Rectal smooth muscle tissue (tissue), 1 donor: ENCODE measurements around the gene SP9.

ENCODE experiments used
- H3K27ac ChIP-seq: one replicate; pipeline ENCODE4 v1.7.0; 2013; ENCODE audit warnings: low read depth, low read length, inconsistent platforms
- H3K27me3 ChIP-seq: one replicate; pipeline ENCODE4 v1.7.0; 2013; ENCODE audit warnings: low read length; ENCODE audit not compliant: control insufficient read depth, insufficient read depth
- H3K36me3 ChIP-seq: one replicate; pipeline ENCODE4 v1.7.0; 2013; ENCODE audit warnings: low read length; ENCODE audit not compliant: control insufficient read depth, insufficient read depth
- H3K4me1 ChIP-seq: one replicate; pipeline ENCODE4 v1.7.0; 2013; ENCODE audit warnings: low read length; ENCODE audit not compliant: control insufficient read depth, insufficient read depth
- H3K4me3 ChIP-seq: one replicate; pipeline ENCODE4 v1.7.0; 2013; ENCODE audit warnings: low read length
- H3K9ac ChIP-seq: one replicate; pipeline ENCODE4 v1.7.0; 2013; ENCODE audit warnings: low read length

SP9 gene

DNA sequence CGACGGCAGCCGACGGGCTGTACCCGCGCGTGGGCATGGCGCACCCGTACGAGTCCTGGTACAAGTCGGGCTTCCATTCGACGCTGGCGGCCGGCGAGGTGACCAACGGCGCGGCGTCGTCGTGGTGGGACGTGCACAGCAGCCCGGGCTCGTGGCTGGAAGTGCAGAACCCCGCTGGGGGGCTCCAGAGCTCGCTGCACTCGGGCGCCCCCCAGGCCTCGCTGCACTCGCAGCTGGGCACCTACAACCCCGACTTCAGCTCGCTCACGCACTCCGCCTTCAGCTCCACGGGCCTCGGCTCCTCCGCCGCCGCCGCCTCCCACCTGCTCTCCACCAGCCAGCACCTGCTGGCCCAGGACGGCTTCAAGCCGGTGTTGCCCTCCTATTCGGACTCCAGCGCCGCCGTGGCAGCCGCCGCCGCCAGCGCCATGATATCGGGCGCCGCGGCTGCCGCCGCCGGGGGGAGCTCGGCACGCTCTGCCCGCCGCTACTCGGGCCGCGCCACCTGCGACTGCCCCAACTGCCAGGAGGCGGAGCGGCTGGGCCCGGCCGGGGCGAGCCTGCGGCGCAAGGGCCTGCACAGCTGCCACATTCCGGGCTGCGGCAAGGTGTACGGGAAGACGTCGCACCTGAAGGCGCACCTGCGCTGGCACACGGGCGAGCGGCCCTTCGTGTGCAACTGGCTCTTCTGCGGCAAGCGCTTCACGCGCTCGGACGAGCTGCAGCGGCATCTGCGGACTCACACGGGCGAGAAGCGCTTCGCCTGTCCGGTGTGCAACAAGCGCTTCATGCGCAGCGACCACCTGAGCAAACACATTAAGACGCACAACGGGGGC lies 2.0 kb downstream of the SP9 start:
- H3K36me3 ChIP-seq: no peaks in the 10 kb centered on the region
- H3K9ac ChIP-seq: no peak overlapping the region
- peaks cover 79% of the 10 kb centered on the region for H3K27me3 ChIP-seq
- no peak overlapping the region for H3K27ac ChIP-seq
- H3K4me1 ChIP-seq: no peaks in the 10 kb centered on the region
- peak overlapping the region; percentile 50 for H3K4me3 ChIP-seq

DNA sequence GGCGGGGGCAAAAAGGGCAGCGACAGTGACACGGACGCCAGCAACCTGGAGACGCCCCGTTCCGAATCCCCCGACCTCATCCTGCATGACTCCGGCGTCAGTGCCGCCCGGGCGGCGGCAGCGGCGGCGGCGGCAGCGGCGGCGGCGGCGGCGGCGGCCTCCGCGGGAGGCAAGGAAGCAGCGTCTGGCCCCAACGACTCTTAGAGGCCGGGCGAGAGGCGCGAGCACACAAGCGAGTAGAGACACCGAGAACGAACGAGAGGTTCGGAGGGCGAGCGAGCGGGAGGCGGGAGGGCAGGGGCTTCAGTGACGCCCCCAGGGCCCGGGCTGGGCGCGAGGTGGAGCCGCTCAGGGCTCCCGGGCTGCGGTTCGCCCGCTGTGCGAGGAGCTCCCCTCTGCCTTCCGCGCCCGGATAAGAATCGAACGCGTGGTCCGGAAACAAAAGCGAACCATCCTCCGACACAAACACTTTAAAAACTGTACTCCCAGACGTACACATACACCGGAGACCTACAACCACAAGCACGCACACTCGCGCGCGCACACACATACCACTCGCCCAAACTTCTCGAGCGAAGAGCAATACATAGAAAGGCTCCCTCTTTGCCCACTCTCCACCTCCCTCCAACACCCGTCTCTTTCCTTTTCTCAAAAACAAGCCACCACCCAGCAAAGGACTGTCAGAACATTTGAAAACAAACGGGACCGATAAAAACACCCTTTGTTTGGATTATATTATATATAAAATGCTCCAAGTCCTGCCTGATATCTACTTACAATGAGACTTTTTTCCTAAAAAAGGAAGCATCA lies 2.8 kb downstream of the SP9 start:
- Histone ChIP-seq H3K27me3 (peaks cover 76% of the 10 kb centered on the region), H3K9ac (no peak overlapping the region), H3K4me1 (no peaks in the 10 kb centered on the region), H3K4me3 (no peak overlapping the region), H3K27ac (no peak overlapping the region), H3K36me3 (no peaks in the 10 kb centered on the region)

DNA sequence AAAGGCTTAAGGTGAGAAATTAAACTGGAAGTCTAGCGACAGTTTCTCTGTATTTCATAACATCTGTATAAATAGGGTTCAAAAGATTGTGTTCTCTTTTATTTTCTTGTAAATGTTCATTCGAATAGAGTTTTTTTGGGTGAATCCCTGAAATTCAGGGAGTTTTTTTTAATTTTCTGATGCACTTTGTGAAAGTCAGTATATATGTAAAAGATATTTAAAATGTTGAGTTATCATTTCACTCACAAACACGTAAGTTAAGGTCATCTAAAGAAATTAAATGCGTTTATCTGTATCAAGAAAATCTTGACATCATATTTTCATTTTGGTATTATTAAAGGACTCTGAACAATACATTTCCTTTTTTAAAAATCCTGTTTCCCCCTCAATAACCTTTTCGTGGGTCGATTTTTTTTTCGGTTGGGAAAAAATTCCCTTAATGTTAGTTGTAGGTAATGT lies 3.4 kb downstream of the SP9 start:
- Histone ChIP-seq H3K27me3 (peaks cover 73% of the 10 kb centered on the region), H3K36me3 (no peaks in the 10 kb centered on the region), H3K4me3 (no peak overlapping the region), H3K27ac (no peak overlapping the region), H3K4me1 (no peaks in the 10 kb centered on the region), H3K9ac (no peak overlapping the region)

DNA sequence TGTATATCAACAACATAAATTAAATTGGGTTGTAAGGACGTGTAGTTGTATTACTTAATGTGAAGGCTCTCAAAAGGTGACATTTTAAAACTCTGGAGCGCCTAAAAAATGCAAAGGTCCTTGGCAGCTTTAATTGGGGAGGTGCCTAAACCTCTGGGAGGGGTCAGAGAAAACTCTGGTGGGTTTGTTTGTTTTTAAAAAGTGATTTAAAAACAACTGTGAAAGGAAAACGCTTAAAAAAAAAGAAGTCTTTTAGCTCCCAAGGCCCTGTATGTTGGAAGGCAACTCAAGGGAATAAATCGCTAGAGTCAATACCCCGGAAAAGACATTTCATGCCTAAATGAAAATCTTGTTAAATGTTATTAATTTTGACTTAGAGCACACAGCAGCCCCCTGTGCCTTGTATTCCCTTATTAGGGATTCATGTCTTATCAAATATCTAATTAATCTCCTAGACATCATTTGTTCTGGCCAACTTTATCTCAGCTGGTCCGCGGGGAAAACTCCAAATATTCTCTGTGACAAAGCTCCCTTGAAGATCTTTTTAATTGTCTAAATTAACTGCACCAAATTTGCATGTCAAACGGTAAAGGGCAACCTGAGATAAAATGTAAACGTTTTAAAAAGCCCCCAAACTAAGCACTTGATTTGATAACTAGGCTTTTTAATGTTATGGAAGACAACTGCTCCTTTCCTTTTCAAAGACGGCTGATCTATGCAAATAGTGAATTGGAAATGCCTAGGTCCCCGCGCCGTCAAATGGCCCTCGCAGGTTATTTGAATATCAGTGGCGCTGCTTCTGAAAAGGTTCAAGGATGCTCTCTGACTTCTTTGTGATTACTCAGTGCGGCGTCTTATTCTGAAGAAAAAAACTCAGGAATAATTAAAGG lies 4.2 kb downstream of the SP9 start:
- Histone ChIP-seq H3K9ac (no peak overlapping the region), H3K4me1 (no peaks in the 10 kb centered on the region)

DNA sequence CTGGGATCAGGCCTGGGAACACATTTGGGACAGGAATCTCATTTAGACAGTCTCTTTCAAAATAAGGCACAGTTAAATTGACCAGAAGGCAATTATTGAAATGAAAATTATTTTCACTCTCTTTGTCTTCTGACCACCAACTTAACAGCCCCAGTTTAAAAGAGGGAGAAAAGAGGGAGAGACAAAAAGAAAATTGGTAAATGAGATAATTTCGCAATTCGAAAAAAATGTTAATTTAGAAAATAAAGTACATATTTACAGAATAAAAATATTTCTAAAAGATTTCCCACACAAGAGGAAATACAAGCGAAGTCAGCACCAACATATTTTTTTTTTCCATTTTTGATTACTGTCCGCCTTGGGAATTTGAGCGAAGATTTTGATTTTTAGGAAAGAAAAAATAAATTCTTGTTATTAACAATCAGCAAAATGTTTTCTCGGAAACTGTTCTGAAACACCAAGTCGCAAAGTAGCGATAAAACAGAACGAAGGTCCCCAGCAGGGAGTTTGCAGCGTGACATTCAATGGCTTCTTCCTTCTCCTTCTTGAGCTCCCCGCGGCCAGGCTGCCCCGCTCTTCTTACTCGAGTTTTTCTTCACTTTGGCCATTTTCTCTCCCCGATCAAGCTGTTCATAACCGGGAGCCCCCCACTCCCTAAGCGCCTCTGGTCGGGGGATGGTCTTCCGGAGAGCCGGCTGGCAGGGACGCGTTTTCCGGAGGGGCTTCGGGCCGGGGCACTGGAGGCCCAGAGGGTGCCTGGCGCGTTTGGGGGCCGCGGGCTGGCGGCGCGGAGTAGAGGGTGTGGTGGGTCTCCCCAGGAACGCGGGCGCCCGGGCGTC lies 5.0 kb downstream of the SP9 start:
- Histone ChIP-seq H3K27ac (no peak overlapping the region), H3K4me1 (no peaks in the 10 kb centered on the region), H3K9ac (no peak overlapping the region), H3K36me3 (no peaks in the 10 kb centered on the region), H3K27me3 (peaks cover 75% of the 10 kb centered on the region), H3K4me3 (no peak overlapping the region)

More for the DNA sequence above, 4.2 kb downstream of the SP9 start:
- no peak overlapping the region for H3K27ac ChIP-seq
- peaks cover 73% of the 10 kb centered on the region for H3K27me3 ChIP-seq
- no peak overlapping the region for H3K4me3 ChIP-seq
- H3K36me3 ChIP-seq: no peaks in the 10 kb centered on the region

DNA sequence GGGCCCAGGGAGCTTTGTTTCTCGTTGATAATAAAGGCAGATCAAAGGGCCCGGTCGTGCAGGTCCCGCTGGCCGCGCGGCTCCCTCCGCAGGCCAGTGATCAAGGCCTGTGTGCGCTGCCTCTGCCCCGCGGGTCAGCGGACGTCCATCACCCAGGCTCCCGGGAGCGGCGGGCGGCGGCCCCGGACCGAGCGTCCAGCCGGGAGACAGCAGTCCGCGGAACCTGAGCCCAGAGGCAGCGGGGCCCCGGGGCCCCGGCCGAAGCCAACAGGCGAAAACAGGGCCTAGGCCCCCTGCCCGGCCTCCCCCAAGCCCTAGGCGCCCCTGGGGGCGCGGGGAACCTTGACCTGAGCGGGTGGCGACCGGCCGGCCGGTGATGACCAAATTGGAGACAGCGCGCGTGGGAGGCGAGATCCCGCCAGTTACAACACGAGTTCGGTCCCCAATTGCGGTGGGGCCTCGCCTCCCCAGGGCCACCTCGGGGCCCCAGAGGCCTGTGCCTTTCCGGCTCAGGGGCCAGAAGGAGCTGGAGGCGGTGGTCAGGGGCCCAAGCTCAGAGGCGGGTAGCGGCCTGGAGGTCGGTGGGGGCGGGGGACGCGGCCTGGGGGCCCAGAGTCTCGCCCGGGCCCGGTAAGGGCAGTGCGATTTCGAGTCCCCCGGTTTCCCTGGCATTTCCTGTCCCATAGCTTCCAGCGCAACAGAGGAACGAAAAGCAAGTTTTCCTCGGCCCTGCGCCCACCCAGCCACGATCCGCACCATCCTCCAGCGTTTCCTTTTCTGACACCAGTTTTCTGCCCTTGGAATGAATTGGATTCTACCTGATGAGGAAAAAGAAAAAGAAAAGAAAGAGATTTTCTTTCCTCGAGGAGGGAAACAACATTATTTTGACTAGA lies 5.9 kb downstream of the SP9 start:
- Histone ChIP-seq H3K4me3 (no peak overlapping the region), H3K27ac (no peak overlapping the region), H3K9ac (no peak overlapping the region), H3K4me1 (no peaks in the 10 kb centered on the region), H3K27me3 (peaks cover 66% of the 10 kb centered on the region), H3K36me3 (no peaks in the 10 kb centered on the region)

DNA sequence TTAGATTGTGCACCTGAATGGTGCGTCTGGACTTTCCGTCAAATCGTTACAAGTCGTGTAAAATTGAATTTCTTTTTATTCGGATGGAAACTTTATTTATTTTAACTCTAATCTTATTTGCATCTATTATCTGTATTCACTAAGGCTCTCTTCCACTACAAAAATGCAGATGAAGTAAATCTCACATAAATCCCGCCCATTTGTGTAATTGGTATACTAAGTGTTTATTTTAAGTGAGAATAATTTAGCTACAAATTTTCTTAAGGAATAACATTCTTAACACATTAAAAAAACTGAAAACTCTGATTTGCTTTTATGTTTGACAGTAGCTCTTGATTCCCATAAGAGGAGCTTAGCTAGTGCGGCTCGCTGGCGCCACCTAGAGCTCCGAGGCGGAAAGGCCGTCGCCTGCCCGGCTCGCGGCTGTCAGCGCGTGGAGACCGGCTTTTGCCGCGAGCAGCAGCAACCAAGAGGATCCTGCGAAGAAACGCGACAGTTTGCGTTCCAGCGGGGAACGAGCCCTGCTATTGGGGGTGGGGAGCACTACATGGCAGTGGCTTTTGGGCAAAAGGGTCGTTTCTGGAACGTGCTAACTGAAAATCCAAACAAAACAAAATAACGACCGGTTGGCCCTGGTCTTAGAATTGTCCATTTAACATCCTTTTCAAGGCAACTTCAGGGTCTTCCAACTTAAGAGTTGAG lies 6.7 kb downstream of the SP9 start:
- Histone ChIP-seq H3K9ac (no peak overlapping the region), H3K27ac (no peak overlapping the region), H3K27me3 (peaks cover 59% of the 10 kb centered on the region), H3K36me3 (no peaks in the 10 kb centered on the region), H3K4me1 (no peaks in the 10 kb centered on the region), H3K4me3 (no peak overlapping the region)

DNA sequence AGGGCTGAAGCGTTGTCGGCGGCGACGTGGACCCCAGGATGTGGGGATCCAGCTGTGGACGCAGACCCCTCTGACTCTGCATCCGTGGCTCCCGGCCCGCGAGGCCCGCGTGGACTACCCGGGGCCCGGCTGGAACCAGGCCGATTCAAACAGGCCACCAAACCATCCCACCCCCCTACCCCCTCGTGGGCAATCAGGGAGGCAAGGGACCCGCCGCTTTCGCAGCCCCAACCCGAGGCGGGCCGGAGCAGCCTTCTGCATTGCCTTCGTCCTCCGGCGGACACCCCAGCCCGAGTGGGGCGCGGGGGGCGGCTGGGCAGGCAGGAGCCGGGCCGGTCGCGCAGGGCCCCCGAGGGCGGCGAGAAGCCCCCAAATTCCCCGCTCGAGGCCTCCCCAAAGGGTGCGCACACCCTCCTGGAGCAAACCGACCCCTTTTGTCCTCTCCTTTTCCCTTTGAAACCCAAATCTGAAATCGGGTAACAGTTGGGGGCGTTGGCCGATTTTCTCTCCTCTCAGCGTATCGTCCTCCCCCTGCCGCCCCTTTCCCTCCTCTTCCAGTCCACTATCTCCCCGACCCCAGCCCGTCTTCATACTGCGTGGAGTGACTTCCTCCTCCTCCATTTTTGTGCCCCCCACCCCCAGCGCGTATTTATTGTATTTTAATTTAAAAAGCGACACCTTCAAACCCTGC lies 7.4 kb downstream of the SP9 start:
- H3K4me1 ChIP-seq: no peaks in the 10 kb centered on the region

DNA sequence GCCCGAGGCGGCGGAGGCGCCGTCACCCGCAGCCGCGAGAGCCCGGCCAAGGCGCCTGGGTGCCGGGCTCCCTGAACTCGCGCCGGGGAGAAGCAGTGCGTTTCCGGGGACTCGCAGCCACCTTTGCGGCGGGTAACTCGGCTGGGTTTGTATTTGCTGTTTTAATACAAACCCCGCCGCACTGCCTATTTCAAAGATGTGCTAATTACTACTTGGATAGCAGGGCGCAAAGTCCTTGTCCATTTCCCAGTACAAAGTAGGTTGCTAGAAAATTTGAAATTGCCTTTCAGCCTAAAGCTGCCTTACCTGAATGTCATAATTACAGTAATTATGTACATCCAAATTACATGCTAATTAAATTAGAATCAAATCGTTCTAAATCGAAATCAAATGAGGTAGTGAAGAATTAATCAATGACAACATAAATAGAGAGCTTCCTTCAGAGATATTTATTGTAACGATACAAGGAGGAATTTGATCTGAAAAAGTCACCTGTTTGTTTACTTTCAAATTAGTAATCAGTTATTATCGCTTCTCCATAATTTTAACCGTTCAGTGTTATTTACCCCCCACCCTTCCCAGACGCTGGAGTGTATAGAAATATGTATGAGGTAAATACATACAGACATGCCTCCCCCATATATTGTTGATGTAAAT lies 8.1 kb downstream of the SP9 start:
- H3K27me3 ChIP-seq: peaks cover 48% of the 10 kb centered on the region
- no peak overlapping the region for H3K27ac ChIP-seq
- peaks cover under 1% of the 10 kb centered on the region for H3K36me3 ChIP-seq
- no peaks in the 10 kb centered on the region for H3K4me1 ChIP-seq
- H3K9ac ChIP-seq: no peak overlapping the region
- no peak overlapping the region for H3K4me3 ChIP-seq

More for the DNA sequence above, 7.4 kb downstream of the SP9 start:
- no peak overlapping the region for H3K9ac ChIP-seq
- no peak overlapping the region for H3K27ac ChIP-seq
- H3K4me3 ChIP-seq: no peak overlapping the region
- H3K36me3 ChIP-seq: no peaks in the 10 kb centered on the region
- H3K27me3 ChIP-seq: peaks cover 54% of the 10 kb centered on the region

DNA sequence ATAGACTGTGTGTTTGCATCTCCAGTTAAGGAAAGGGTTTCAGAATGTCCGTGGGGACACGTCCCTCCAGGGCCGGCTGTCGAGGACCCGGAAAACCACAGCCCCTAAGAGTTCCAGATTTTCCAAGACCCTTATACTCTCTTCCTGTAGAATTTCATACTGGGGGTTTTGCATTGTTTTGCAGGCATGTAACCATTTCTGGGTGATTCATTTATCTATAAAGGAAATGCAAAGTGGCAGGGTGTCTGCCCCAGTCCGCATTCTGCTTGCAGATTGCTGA lies 8.5 kb downstream of the SP9 start:
- Histone ChIP-seq H3K27me3 (peaks cover 46% of the 10 kb centered on the region), H3K9ac (no peak overlapping the region), H3K4me3 (no peak overlapping the region), H3K36me3 (peaks cover 4% of the 10 kb centered on the region), H3K27ac (no peak overlapping the region), H3K4me1 (no peaks in the 10 kb centered on the region)
